ENCODE measurements around the gene APBA2.
"Not testable (repeated sequence)": the region's sequence is repeated elsewhere in the genome, so short reads cannot be mapped to it uniquely, and the experiment has no call there.

DNA sequence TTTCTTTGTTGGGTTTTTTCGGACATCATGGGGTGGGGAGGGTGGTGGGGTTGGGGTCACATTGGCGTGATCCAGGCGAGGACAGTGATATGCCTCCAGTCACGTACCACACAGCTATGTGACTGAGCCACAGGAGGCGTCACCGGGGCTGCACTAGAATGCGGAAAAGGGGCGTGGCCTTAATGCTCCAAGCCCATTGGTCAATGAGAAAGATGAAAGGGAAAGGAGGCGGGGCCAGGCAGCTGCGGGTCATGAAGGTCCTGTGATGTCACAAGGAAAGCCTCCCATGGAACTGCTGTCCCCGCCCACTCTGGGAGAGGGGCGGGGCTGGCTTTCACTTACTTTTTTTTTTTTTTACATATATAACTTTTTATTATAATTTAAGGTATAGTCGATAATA is 37.3 kb upstream of the APBA2 start, which contains the start of gene GOLGA6L7:
- TF ChIP-seq, protein P1, sequence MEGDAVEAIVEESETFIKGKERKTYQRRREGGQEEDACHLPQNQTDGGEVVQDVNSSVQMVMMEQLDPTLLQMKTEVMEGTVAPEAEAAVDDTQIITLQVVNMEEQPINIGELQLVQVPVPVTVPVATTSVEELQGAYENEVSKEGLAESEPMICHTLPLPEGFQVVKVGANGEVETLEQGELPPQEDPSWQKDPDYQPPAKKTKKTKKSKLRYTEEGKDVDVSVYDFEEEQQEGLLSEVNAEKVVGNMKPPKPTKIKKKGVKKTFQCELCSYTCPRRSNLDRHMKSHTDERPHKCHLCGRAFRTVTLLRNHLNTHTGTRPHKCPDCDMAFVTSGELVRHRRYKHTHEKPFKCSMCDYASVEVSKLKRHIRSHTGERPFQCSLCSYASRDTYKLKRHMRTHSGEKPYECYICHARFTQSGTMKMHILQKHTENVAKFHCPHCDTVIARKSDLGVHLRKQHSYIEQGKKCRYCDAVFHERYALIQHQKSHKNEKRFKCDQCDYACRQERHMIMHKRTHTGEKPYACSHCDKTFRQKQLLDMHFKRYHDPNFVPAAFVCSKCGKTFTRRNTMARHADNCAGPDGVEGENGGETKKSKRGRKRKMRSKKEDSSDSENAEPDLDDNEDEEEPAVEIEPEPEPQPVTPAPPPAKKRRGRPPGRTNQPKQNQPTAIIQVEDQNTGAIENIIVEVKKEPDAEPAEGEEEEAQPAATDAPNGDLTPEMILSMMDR (IDR thresholded peaks at IDR 0.05; ENCODE audit: low read length), result not testable (repeated sequence)
- not testable (repeated sequence) for TF ChIP-seq EZH2phosphoT487 (IDR thresholded peaks at IDR 0.05; ENCODE audit: low read length); EZH2 (optimal IDR thresholded peaks at IDR 0.05; ENCODE audit: low read depth, low read length)

Data from MM.1S (cell line).